ENCODE data around the gene EFNB2. TPM values are rescaled to one million over a fixed set of nuclear protein-coding genes. Genes with fewer than 3 reads are reported as not detected.

The EFNB2 gene
- total RNA-seq, 1 donor from 2014 or later: 353 TPM

DNA sequence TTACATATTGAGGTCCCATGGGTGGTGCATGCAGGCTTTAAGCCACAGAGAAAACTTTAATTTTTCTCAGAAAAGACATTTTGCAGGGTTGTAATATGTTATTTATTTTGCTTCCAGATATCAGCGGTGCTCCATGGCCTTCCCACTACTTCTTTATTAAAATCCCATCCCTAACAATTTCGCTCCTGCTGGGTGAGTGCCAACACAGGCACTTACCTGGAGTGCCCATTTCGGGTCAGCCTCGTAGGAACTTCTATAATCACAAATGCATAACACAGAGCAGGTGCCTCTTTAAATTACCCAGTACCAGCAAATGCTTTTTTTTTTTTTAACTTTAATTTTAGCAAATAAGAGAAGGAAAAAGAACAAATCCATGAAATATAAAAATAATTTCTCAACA is 86.4 kb downstream of the EFNB2 start:
- Mint-ChIP-seq H3K27me3 (ENCODE audit: unreplicated experiment) (no peaks in the 10 kb centered on the region), H3K9me3 (ENCODE audit: unreplicated experiment) (no peaks in the 10 kb centered on the region), H3K4me3 (ENCODE audit: unreplicated experiment) (no peak overlapping the region), H3K27ac (ENCODE audit: unreplicated experiment) (no peak overlapping the region), H3K4me1 (ENCODE audit: unreplicated experiment) (no peaks in the 10 kb centered on the region), H3K36me3 (ENCODE audit: low read depth, unreplicated experiment) (peaks cover 4% of the 10 kb centered on the region)
- no peak for DNase-seq (ENCODE audit: low spot score)
- TF ChIP-seq, protein P1, sequence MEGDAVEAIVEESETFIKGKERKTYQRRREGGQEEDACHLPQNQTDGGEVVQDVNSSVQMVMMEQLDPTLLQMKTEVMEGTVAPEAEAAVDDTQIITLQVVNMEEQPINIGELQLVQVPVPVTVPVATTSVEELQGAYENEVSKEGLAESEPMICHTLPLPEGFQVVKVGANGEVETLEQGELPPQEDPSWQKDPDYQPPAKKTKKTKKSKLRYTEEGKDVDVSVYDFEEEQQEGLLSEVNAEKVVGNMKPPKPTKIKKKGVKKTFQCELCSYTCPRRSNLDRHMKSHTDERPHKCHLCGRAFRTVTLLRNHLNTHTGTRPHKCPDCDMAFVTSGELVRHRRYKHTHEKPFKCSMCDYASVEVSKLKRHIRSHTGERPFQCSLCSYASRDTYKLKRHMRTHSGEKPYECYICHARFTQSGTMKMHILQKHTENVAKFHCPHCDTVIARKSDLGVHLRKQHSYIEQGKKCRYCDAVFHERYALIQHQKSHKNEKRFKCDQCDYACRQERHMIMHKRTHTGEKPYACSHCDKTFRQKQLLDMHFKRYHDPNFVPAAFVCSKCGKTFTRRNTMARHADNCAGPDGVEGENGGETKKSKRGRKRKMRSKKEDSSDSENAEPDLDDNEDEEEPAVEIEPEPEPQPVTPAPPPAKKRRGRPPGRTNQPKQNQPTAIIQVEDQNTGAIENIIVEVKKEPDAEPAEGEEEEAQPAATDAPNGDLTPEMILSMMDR (IDR thresholded peaks at IDR 0.05; ENCODE audit: unreplicated experiment): no peak

DNA sequence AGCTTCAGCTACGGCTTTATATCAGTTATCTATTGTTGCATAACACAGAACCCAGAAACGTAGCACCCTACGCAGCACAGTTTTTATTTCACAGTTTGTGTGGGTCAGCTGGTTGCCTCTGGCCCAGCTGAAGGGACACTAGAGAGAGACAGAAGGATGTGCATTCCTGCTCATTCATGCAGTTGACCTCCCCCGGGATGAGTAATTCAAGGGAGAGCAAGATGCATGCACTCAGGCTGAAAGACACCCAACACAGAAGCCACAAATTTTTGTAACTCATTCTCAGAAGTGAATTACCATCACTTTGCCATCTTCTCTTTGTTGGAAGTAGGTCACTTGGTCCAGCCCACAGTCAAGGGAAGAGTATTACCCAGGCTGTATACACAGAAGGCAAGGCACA is 89.5 kb downstream of the EFNB2 start:
- Mint-ChIP-seq H3K9me3 (ENCODE audit: unreplicated experiment) (no peaks in the 10 kb centered on the region), H3K4me3 (ENCODE audit: unreplicated experiment) (no peak overlapping the region), H3K27ac (ENCODE audit: unreplicated experiment) (no peak overlapping the region), H3K36me3 (ENCODE audit: low read depth, unreplicated experiment) (no peaks in the 10 kb centered on the region), H3K27me3 (ENCODE audit: unreplicated experiment) (no peaks in the 10 kb centered on the region), H3K4me1 (ENCODE audit: unreplicated experiment) (peaks cover 2% of the 10 kb centered on the region)
- TF ChIP-seq, protein P1 (IDR thresholded peaks at IDR 0.05; ENCODE audit: unreplicated experiment): no peak
- no peak for DNase-seq (ENCODE audit: low spot score)

DNA sequence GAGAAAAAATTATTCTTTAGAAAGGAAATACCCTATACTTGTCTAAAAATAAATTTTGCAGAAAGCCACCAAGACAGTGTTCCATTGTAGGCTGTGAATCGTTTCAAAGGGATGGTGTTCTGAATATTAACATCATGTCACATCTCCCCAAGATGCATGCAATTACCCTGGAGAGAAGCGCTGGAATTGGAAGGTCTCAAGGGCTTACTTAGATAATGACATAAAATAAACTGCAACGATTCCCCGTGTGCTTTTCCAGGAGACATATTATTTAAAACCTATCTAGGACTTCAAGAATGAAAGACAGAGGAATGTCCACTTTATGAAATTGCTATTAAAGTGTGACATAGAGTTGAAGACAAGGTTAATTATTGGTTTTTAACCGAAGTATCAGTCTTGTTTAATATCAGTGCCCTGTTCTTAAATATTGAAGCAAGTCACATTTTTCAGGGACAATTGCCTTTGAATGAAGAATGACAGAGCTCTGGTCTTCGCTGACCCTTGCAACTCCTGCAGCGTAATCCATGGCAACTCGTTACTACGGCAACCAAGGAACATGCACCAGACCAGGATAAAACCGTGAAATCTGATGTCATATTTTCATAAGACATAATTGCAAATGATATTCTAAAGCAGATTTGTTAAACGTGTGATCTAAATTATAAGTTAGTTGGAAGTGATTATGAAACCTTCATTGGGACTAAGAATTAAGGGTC is 91.7 kb downstream of the EFNB2 start:
- H3K36me3 Mint-ChIP-seq (ENCODE audit: low read depth, unreplicated experiment): no peaks in the 10 kb centered on the region
- H3K27ac Mint-ChIP-seq (ENCODE audit: unreplicated experiment): no peak overlapping the region
- no peaks in the 10 kb centered on the region for H3K9me3 Mint-ChIP-seq (ENCODE audit: unreplicated experiment)
- H3K27me3 Mint-ChIP-seq (ENCODE audit: unreplicated experiment): peaks cover 2% of the 10 kb centered on the region
- peaks cover 5% of the 10 kb centered on the region for H3K4me1 Mint-ChIP-seq (ENCODE audit: unreplicated experiment)
- no peak overlapping the region for H3K4me3 Mint-ChIP-seq (ENCODE audit: unreplicated experiment)
- TF ChIP-seq, protein P1 (IDR thresholded peaks at IDR 0.05; ENCODE audit: unreplicated experiment): no peak
- no peak for DNase-seq (ENCODE audit: low spot score)

DNA sequence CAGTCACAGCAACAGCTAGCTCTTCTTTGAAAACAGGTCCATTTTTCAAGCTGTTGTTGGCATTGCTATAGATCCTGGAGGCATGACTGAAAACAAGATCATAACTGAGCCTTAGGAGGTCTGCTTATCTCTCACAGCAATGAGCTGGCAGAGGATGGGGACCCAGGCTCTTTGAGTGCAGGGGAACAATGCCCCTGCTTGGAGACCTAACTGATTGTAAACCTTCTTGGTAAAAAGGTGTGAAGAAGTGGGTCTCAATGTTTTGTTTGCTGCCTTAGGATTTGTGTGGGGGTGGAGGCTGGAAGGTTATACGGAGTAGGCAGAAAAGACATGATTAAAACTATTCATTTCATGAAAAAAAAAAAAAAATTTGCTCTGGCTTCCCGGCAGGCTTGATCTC is 94.6 kb downstream of the EFNB2 start:
- Mint-ChIP-seq H3K4me3 (ENCODE audit: unreplicated experiment) (no peak overlapping the region), H3K9me3 (ENCODE audit: unreplicated experiment) (no peaks in the 10 kb centered on the region), H3K27ac (ENCODE audit: unreplicated experiment) (peak overlapping the region; percentile 32), H3K4me1 (ENCODE audit: unreplicated experiment) (peaks cover 5% of the 10 kb centered on the region), H3K36me3 (ENCODE audit: low read depth, unreplicated experiment) (no peaks in the 10 kb centered on the region), H3K27me3 (ENCODE audit: unreplicated experiment) (peaks cover 6% of the 10 kb centered on the region)
- TF ChIP-seq, protein P1 (IDR thresholded peaks at IDR 0.05; ENCODE audit: unreplicated experiment): no peak
- no peak for DNase-seq (ENCODE audit: low spot score)

Other genes with a start within 250 kb of the EFNB2 start
- gene ARGLU1, start 32.5 kb upstream of the EFNB2 start, total RNA-seq (ENCODE audit: unreplicated experiment): 242 TPM